ENCODE data around the gene CAPSL. TPM values are rescaled to one million over a fixed set of nuclear protein-coding genes. Genes with fewer than 3 reads are reported as not detected.

CAPSL gene
- total RNA-seq, 1 donor from 2014 or later = 2.3 TPM

GRCh38 chr5:35971186-35971877 lies 32.9 kb upstream of the CAPSL start:
- no peaks in the 10 kb centered on the region for H3K27me3 Mint-ChIP-seq
- DNase-seq (ENCODE audit: extremely low spot score, unreplicated experiment) = no peak
- no peak overlapping the region for H3K4me3 Mint-ChIP-seq
- TF ChIP-seq CTCF (conservative IDR thresholded peaks at IDR 0.05) = no peak
- no peaks in the 10 kb centered on the region for H3K9me3 Mint-ChIP-seq
- H3K4me1 Mint-ChIP-seq (ENCODE audit: unreplicated experiment) = no peaks in the 10 kb centered on the region
- no peaks in the 10 kb centered on the region for H3K36me3 Mint-ChIP-seq
- H3K27ac Mint-ChIP-seq = no peak overlapping the region

GRCh38 chr5:35963381-35963843 lies 25.0 kb upstream of the CAPSL start:
- TF ChIP-seq CTCF (conservative IDR thresholded peaks at IDR 0.05) = peak; percentile 70
- no peak overlapping the region for H3K27ac Mint-ChIP-seq
- H3K27me3 Mint-ChIP-seq = no peaks in the 10 kb centered on the region
- no peak overlapping the region for H3K4me3 Mint-ChIP-seq
- DNase-seq (ENCODE audit: extremely low spot score, unreplicated experiment) = no peak
- H3K36me3 Mint-ChIP-seq = no peaks in the 10 kb centered on the region
- H3K9me3 Mint-ChIP-seq = no peaks in the 10 kb centered on the region
- H3K4me1 Mint-ChIP-seq (ENCODE audit: unreplicated experiment) = no peaks in the 10 kb centered on the region

GRCh38 chr5:35960328-35960727 lies 21.9 kb upstream of the CAPSL start:
- no peaks in the 10 kb centered on the region for H3K9me3 Mint-ChIP-seq
- TF ChIP-seq CTCF (conservative IDR thresholded peaks at IDR 0.05) = no peak
- no peaks in the 10 kb centered on the region for H3K36me3 Mint-ChIP-seq
- H3K4me3 Mint-ChIP-seq = no peak overlapping the region
- H3K4me1 Mint-ChIP-seq (ENCODE audit: unreplicated experiment) = no peaks in the 10 kb centered on the region
- no peak overlapping the region for H3K27ac Mint-ChIP-seq
- no peak for DNase-seq (ENCODE audit: extremely low spot score, unreplicated experiment)
- no peaks in the 10 kb centered on the region for H3K27me3 Mint-ChIP-seq

- Mint-ChIP-seq H3K27ac (no peak overlapping the region), H3K9me3 (no peaks in the 10 kb centered on the region), H3K36me3 (no peaks in the 10 kb centered on the region), H3K27me3 (peaks cover 12% of the 10 kb centered on the region), H3K4me3 (no peak overlapping the region), H3K4me1 (ENCODE audit: unreplicated experiment) (no peaks in the 10 kb centered on the region)
- no peak for DNase-seq (ENCODE audit: extremely low spot score, unreplicated experiment)
- TF ChIP-seq CTCF (conservative IDR thresholded peaks at IDR 0.05) = no peak
Observed at GRCh38 chr5:35956429-35956828, 18.0 kb upstream of the CAPSL start.

GRCh38 chr5:35954175-35954574 lies 15.8 kb upstream of the CAPSL start:
- H3K4me1 Mint-ChIP-seq (ENCODE audit: unreplicated experiment) = no peaks in the 10 kb centered on the region
- H3K27me3 Mint-ChIP-seq = peaks cover 12% of the 10 kb centered on the region
- no peaks in the 10 kb centered on the region for H3K9me3 Mint-ChIP-seq
- H3K27ac Mint-ChIP-seq = no peak overlapping the region
- DNase-seq (ENCODE audit: extremely low spot score, unreplicated experiment) = no peak
- no peaks in the 10 kb centered on the region for H3K36me3 Mint-ChIP-seq
- H3K4me3 Mint-ChIP-seq = no peak overlapping the region
- TF ChIP-seq CTCF (conservative IDR thresholded peaks at IDR 0.05) = no peak
